OCI-LY1 (cell line): ENCODE measurements around the gene GNAI2.
A peak's percentile ranks its signal among the peaks of the same experiment; 100 is the strongest.

Experiments
- H2AFZ ChIP-seq: fragments of 200-600 bp; sonication (generic), shearing (Covaris generic); 2 replicates; pipeline ENCODE4 v1.6.0; 2014; ENCODE audit warnings: antibody characterized with exemption, mild to moderate bottlenecking, low read length
- H3F3A ChIP-seq: fragments of 200-600 bp; sonication (generic), shearing (Covaris generic); 2 replicates; pipeline ENCODE4 v1.6.0; 2014; ENCODE audit warnings: mild to moderate bottlenecking, antibody characterized with exemption, low read length, moderate library complexity; ENCODE audit not compliant: insufficient read depth
- H3K27ac ChIP-seq: fragments of 200-600 bp; sonication (generic); 2 replicates; pipeline ENCODE4 v1.5.1; 2014; ENCODE audit warnings: low read length, mixed run types, mild to moderate bottlenecking, low read depth; ENCODE audit not compliant: poor library complexity, severe bottlenecking
- H3K27me3 ChIP-seq: fragments of 200-600 bp; sonication (generic); 2 replicates; pipeline ENCODE4 v1.6.0; 2014; ENCODE audit warnings: antibody characterized with exemption, mild to moderate bottlenecking, low read length, moderate library complexity; ENCODE audit not compliant: insufficient read depth
- H3K36me3 ChIP-seq: fragments of 200-600 bp; sonication (generic); 2 replicates; pipeline ENCODE4 v1.6.1; 2014; ENCODE audit warnings: mild to moderate bottlenecking, antibody characterized with exemption, low read length, moderate library complexity, mixed read lengths; ENCODE audit not compliant: insufficient read depth
- H3K4me1 ChIP-seq: fragments of 200-600 bp; sonication (generic); 2 replicates; pipeline ENCODE4 v1.5.1; 2014; ENCODE audit warnings: mild to moderate bottlenecking, low read length, moderate library complexity; ENCODE audit not compliant: insufficient read depth, severe bottlenecking
- H3K4me2 ChIP-seq: fragments of 200-600 bp; sonication (generic), shearing (Covaris generic); 2 replicates; pipeline ENCODE4 v1.6.1; 2014; ENCODE audit warnings: low read length
- H3K4me3 ChIP-seq: fragments of 200-600 bp; sonication (generic); 2 replicates; pipeline ENCODE4 v1.5.1; 2014; ENCODE audit warnings: low read length, low read depth, mild to moderate bottlenecking, mixed read lengths; ENCODE audit not compliant: poor library complexity, severe bottlenecking
- H3K79me2 ChIP-seq: fragments of 200-600 bp; shearing (Covaris generic); 2 replicates; pipeline ENCODE4 v1.6.1; 2016; ENCODE audit warnings: mixed run types, low read length, mixed read lengths; ENCODE audit not compliant: insufficient read depth
- H3K9ac ChIP-seq: fragments of 200-600 bp; sonication (generic), shearing (Covaris generic); 2 replicates; pipeline ENCODE4 v1.6.1; 2014; ENCODE audit warnings: mild to moderate bottlenecking, low read length, mixed read lengths
- H3K9me2 ChIP-seq: fragments of 200-600 bp; sonication (generic), shearing (Covaris generic); 2 replicates; pipeline ENCODE4 v1.6.1; 2014; ENCODE audit warnings: low read depth, mild to moderate bottlenecking, low read length, mixed read lengths
- H3K9me3 ChIP-seq: fragments of 200-600 bp; shearing (Covaris generic); 2 replicates; pipeline ENCODE4 v1.6.1; 2014; ENCODE audit warnings: low read length, mixed read lengths
- H4K20me1 ChIP-seq: fragments of 200-600 bp; sonication (generic), shearing (Covaris generic); 2 replicates; pipeline ENCODE4 v1.6.0; 2016; ENCODE audit warnings: mild to moderate bottlenecking, low read length; ENCODE audit not compliant: insufficient read depth
- CTCF ChIP-seq: fragments of 200-600 bp; sonication (generic), shearing (Covaris generic); IDR thresholded peaks from 2 replicates; pipeline ENCODE4 v1.5.1; 2017; ENCODE audit warnings: mild to moderate bottlenecking, antibody characterized with exemption, low read length, moderate library complexity, mixed read lengths
- EZH2 ChIP-seq: fragments of 200-600 bp; sonication (generic), shearing (Covaris generic); IDR thresholded peaks from 2 replicates; pipeline ENCODE4 v1.8.0; 2017; ENCODE audit warnings: borderline replicate concordance, mixed run types, mild to moderate bottlenecking, antibody characterized with exemption, low read length, moderate library complexity, mixed read lengths

GNAI2 gene

GRCh38 chr3:50289130-50289529 is 53.1 kb downstream of the GNAI2 start:
- peaks cover 10% of the 10 kb centered on the region for H3K79me2 ChIP-seq
- TF ChIP-seq EZH2, result no peak
- TF ChIP-seq CTCF, result no peak
- H3K9ac ChIP-seq, result no peak overlapping the region
- H3K4me3 ChIP-seq, result no peak overlapping the region
- H4K20me1 ChIP-seq, result no peaks in the 10 kb centered on the region
- H3K4me1 ChIP-seq, result peaks cover 19% of the 10 kb centered on the region
- H3K36me3 ChIP-seq, result peaks cover 50% of the 10 kb centered on the region
- no peak overlapping the region for H3K4me2 ChIP-seq
- no peak overlapping the region for H2AFZ ChIP-seq
- H3K9me2 ChIP-seq, result no peaks in the 10 kb centered on the region
- no peaks in the 10 kb centered on the region for H3F3A ChIP-seq
- H3K27me3 ChIP-seq, result no peaks in the 10 kb centered on the region
- H3K9me3 ChIP-seq, result no peaks in the 10 kb centered on the region
- no peak overlapping the region for H3K27ac ChIP-seq

GRCh38 chr3:50290161-50290641 is 54.2 kb downstream of the GNAI2 start:
- Histone ChIP-seq H3K4me3 (peak overlapping the region; percentile 99), H3K4me1 (peaks cover 19% of the 10 kb centered on the region), H3K27me3 (no peaks in the 10 kb centered on the region), H3K9me3 (no peaks in the 10 kb centered on the region), H4K20me1 (no peaks in the 10 kb centered on the region), H3K79me2 (peaks cover 10% of the 10 kb centered on the region), H3K9ac (no peak overlapping the region), H2AFZ (no peak overlapping the region), H3K9me2 (no peaks in the 10 kb centered on the region), H3F3A (no peaks in the 10 kb centered on the region), H3K4me2 (0 out of 2 replicates have a peak overlapping the region, but pooled peaks have one; percentile 95), H3K27ac (no peak overlapping the region), H3K36me3 (peaks cover 50% of the 10 kb centered on the region)
- no peak for TF ChIP-seq CTCF
- TF ChIP-seq EZH2, result no peak

GRCh38 chr3:50292159-50293078 is 56.4 kb downstream of the GNAI2 start, which contains the start of gene IFRD2:
IFRD2 (minus strand) TSS chr3:50292429; CDS start chr3:50292274, 155 bp downstream.
- Histone ChIP-seq H4K20me1 (no peaks in the 10 kb centered on the region), H3K27me3 (no peaks in the 10 kb centered on the region), H3K27ac (peak within 1 kb of the TSS; percentile 50), H3F3A (no peaks in the 10 kb centered on the region), H3K4me3 (peak within 1 kb of the TSS; percentile 99), H3K9me3 (no peaks in the 10 kb centered on the region), H3K9ac (peak within 1 kb of the TSS; percentile 99), H3K9me2 (no peaks in the 10 kb centered on the region), H3K4me1 (peaks cover 19% of the 10 kb centered on the region), H3K79me2 (peaks cover 10% of the 10 kb centered on the region), H3K36me3 (peaks cover 33% of the 10 kb centered on the region), H3K4me2 (peak within 1 kb of the TSS; percentile 95), H2AFZ (no peak within 1 kb of the TSS)
- TF ChIP-seq EZH2 (no peak), CTCF (no peak)
